H1 (cell line): ENCODE results near the gene SH3GL1. TPM values are rescaled to one million over a fixed set of nuclear protein-coding genes. Genes with fewer than 3 reads are reported as not detected.

Experiments used
- ASH2L ChIP-seq: fragments of 200-600, 300-600 bp; sonication (generic); IDR thresholded peaks from one replicate; pipeline ENCODE4 v1.7.1; 2017; ENCODE audit warnings: low read length
- ATF2 ChIP-seq: IDR thresholded peaks from 2 replicates; pipeline ENCODE4 v1.6.1; 2012; ENCODE audit warnings: low read length, inconsistent platforms
- BCL11A ChIP-seq, 2 experiments: IDR thresholded peaks; one replicate each; pipeline ENCODE4 v1.6.1; 2011; ENCODE audit warnings: low read depth in 2 of 2, low read length in 2 of 2, mild to moderate bottlenecking in 2 of 2
- BRCA1 ChIP-seq: IDR thresholded peaks from 2 replicates; pipeline ENCODE4 v1.6.1; 2012; ENCODE audit warnings: low read depth, low read length, improper control_type of control experiment
- CBX5 ChIP-seq: fragments of 300-800, 300-1000 bp; sonication (generic); IDR thresholded peaks from 2 replicates; pipeline ENCODE4 v1.7.1; 2016; ENCODE audit warnings: antibody characterized with exemption, low read length, low read depth
- CEBPB ChIP-seq: IDR thresholded peaks from 2 replicates; pipeline ENCODE4 v1.6.1; 2012; ENCODE audit warnings: low read depth, low read length
- CREB1 ChIP-seq: IDR thresholded peaks from 2 replicates; pipeline ENCODE4 v1.6.1; 2012; ENCODE audit warnings: inconsistent platforms
- CTBP2 ChIP-seq: IDR thresholded peaks from 2 replicates; pipeline ENCODE4 v1.7.0; 2011; ENCODE audit warnings: borderline replicate concordance, mild to moderate bottlenecking, moderate library complexity, mixed read lengths, low read length; ENCODE audit not compliant: insufficient read depth, insufficient read length
- FOSL1 ChIP-seq: IDR thresholded peaks from 2 replicates; pipeline ENCODE4 v1.6.1; 2011; ENCODE audit warnings: mild to moderate bottlenecking, low read depth, low read length, moderate library complexity; ENCODE audit not compliant: insufficient read depth
- HDAC6 ChIP-seq: IDR thresholded peaks from one replicate; pipeline ENCODE4 v1.7.1; 2012; ENCODE audit warnings: low read depth, mild to moderate bottlenecking, inconsistent platforms, low read length, moderate library complexity
- KDM4A ChIP-seq: IDR thresholded peaks from one replicate; pipeline ENCODE4 v1.7.1; 2012; ENCODE audit warnings: low read depth, mild to moderate bottlenecking, moderate library complexity, low read length, inconsistent platforms; ENCODE audit not compliant: severe bottlenecking
- KDM5A ChIP-seq: fragments of 200-600 bp; IDR thresholded peaks from 2 replicates; pipeline ENCODE4 v1.7.1; 2012; ENCODE audit warnings: mild to moderate bottlenecking, low read length, inconsistent platforms, mixed read lengths
- POLR2A ChIP-seq, 2 experiments: IDR thresholded peaks; 1 replicate in 1 of 2; 2 replicates in 1 of 2; pipeline ENCODE4 v1.6.1; 2011; ENCODE audit warnings: low read depth in 2 of 2, low read length in 2 of 2, mild to moderate bottlenecking in 2 of 2; ENCODE audit errors: control extremely low read depth in 1 of 2
- RAD21 ChIP-seq, 2 experiments: IDR thresholded peaks in 1 of 2; conservative IDR thresholded peaks in 1 of 2; 2 replicates each; pipeline ENCODE4 v1.6.1; 2011; ENCODE audit warnings: low read depth in 2 of 2, low read length in 2 of 2, improper control_type of control experiment in 1 of 2, inconsistent platforms in 1 of 2, mild to moderate bottlenecking in 1 of 2, moderate library complexity in 1 of 2
- RFX5 ChIP-seq: IDR thresholded peaks from 2 replicates; pipeline ENCODE4 v1.6.1; 2011; ENCODE audit warnings: low read depth, low read length, improper control_type of control experiment, borderline replicate concordance
- RNF2 ChIP-seq: fragments of 200-900, 300-1000 bp; sonication (generic); IDR thresholded peaks from 2 replicates; pipeline ENCODE4 v1.7.1; 2016; ENCODE audit warnings: borderline replicate concordance, low read depth, mild to moderate bottlenecking, antibody characterized with exemption, low read length; ENCODE audit not compliant: poor library complexity, severe bottlenecking; ENCODE audit errors: missing control alignments
- RXRA ChIP-seq: IDR thresholded peaks from 2 replicates; pipeline ENCODE4 v1.6.1; 2011; ENCODE audit warnings: low read depth, mild to moderate bottlenecking, low read length, moderate library complexity; ENCODE audit not compliant: insufficient read depth
- SAP30 ChIP-seq: fragments of 300-600 bp; sonication (generic); IDR thresholded peaks from 2 replicates; pipeline ENCODE4 v1.7.1; 2012; ENCODE audit warnings: low read length, moderate library complexity, mild to moderate bottlenecking, inconsistent platforms; ENCODE audit not compliant: insufficient read depth, insufficient replicate concordance
- SIRT6 ChIP-seq: IDR thresholded peaks from one replicate; pipeline ENCODE4 v1.7.1; 2012; ENCODE audit warnings: low read length, inconsistent platforms
- SRF ChIP-seq: IDR thresholded peaks from 2 replicates; pipeline ENCODE4 v1.6.1; 2011; ENCODE audit warnings: mild to moderate bottlenecking, low read depth, low read length, moderate library complexity
- SUZ12 ChIP-seq: fragments of 200-600 bp; sonication (generic); IDR thresholded peaks from 2 replicates; pipeline ENCODE4 v1.6.1; 2012; ENCODE audit warnings: mild to moderate bottlenecking, inconsistent platforms, low read length, moderate library complexity, mixed read lengths
- polyA plus RNA-seq, 7 experiments: library from polyadenylated mRNA; depleted of rRNA in 3 of 7; stranded (reverse) in 5 of 7; unstranded in 2 of 7; fragments of >200 nt in 5 of 7; fragments of 200-250 nt in 2 of 7; gene quantifications; 1 replicate in 5 of 7; 2 replicates in 1 of 7; 4 replicates in 1 of 7; pipeline versions ENCODE4 v1.2.1 to v1.2.3, GENCODE V29; 2011 to 2013; ENCODE audit warnings: missing spikeins in 2 of 7, mixed read lengths in 2 of 7
- total RNA-seq: library from RNA; stranded (reverse); fragmentation: NEBNext Ultra II Directional; extraction: Animal tissue kit (Norgen Biotek cat#: 25700); gene quantifications from 2 replicates; pipeline ENCODE4 v1.2.1, GENCODE V29; 2021

Gene SH3GL1
- total and polyA plus RNA-seq, 2 of the 8 experiments (the other 6 are each of a cell fraction or from before 2014, with no cell fraction given) = 81.5 to 102 TPM

GRCh38 chr19:4375164-4376027, 25.0 kb downstream of the SH3GL1 start (continued):
- TF ChIP-seq ATF2 = peak; percentile 84; the same call in 1 of the 2 replicates
- no peak for TF ChIP-seq BCL11A (IDR thresholded peaks at IDR 0.05; ENCODE audit: low read depth in 2 of 2, low read length in 2 of 2)
- TF ChIP-seq SRF = no peak
- no peak for TF ChIP-seq CEBPB
- TF ChIP-seq SIRT6 = no peak
- TF ChIP-seq SUZ12 = no peak
- TF ChIP-seq RXRA = no peak
- TF ChIP-seq RNF2 = no peak
- no peak for TF ChIP-seq SAP30
- TF ChIP-seq RAD21 (IDR thresholded peaks at IDR 0.05 in 1 of 2, conservative IDR thresholded peaks at IDR 0.05 in 1 of 2; ENCODE audit: low read depth in 2 of 2, low read length in 2 of 2) = no peak; a peak in 1 of 4 replicates
- TF ChIP-seq CREB1 = peak; percentile 49
- TF ChIP-seq KDM4A = no peak
- TF ChIP-seq POLR2A (IDR thresholded peaks at IDR 0.05; ENCODE audit: control extremely low read depth in 1 of 2, low read depth in 2 of 2, low read length in 2 of 2) = no peak
- no peak for TF ChIP-seq HDAC6
- TF ChIP-seq FOSL1 = no peak
- no peak for TF ChIP-seq KDM5A
- no peak for TF ChIP-seq BRCA1
- peak; percentile 21 for TF ChIP-seq CTBP2
- no peak for TF ChIP-seq RFX5
- TF ChIP-seq CBX5 = no peak
- peak; percentile 64 for TF ChIP-seq ASH2L
